Coronary artery (tissue), 2 donors: ENCODE measurements around the gene HYDIN.
"Not testable (repeated sequence)": the region's sequence is repeated elsewhere in the genome, so short reads cannot be mapped to it uniquely, and the experiment has no call there.

Experiments
- DNase-seq: peaks from one replicate; pipeline ENCODE4 v3.0.0-alpha.2; 2017; ENCODE audit warnings: low spot score
- H3K27ac ChIP-seq, 2 donors: fragments of 200-600 bp; sonication (generic); one replicate each; pipeline ENCODE4 v1.5.1; 2016 to 2019
- H3K4me3 ChIP-seq: fragments of 200-600 bp; sonication (generic); 2 replicates; pipeline ENCODE4 v1.5.1; 2016; ENCODE audit warnings: mild to moderate bottlenecking, moderate library complexity
- CTCF ChIP-seq: fragments of 200-600 bp; sonication (generic); IDR thresholded peaks from one replicate; pipeline ENCODE4 v1.5.1; 2019; ENCODE audit warnings: antibody characterized with exemption

The HYDIN gene

DNA sequence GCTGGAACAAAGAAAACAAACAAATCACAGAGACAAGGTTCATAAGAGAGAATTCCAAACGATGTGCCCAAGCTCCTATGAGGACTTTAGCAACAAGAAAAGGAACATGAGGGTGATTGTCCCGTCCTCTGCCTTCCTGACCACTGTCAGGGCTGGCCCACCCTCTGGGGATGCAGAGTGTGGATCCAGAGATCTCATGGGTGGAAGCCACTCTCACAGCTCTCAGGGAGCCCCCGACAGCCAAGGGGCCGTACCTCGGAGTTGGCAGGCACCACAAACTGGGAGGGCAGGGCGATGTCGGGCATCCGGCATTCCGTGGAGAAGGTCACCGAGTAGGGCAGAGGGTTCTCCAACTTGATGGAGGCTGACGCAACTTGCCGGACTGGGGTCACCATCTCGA lies 412.4 kb downstream of the HYDIN start:
- DNase-seq, H3K27ac ChIP-seq: not testable (repeated sequence)

GRCh38 chr16:70809392-70810060 lies 421.0 kb downstream of the HYDIN start:
- Histone ChIP-seq H3K27ac (no peak overlapping the region), H3K4me3 (no peak overlapping the region)
- TF ChIP-seq CTCF: no peak
- no peak for DNase-seq

More for the DNA sequence above, 412.4 kb downstream of the HYDIN start:
- H3K4me3 ChIP-seq: not testable (repeated sequence)

- DNase-seq: no peak
- Histone ChIP-seq H3K4me3 (no peak overlapping the region), H3K27ac (no peak overlapping the region)
- TF ChIP-seq CTCF: no peak
Observed at GRCh38 chr16:70808371-70808770, 422.2 kb downstream of the HYDIN start.

GRCh38 chr16:70805787-70806186 lies 424.7 kb downstream of the HYDIN start:
- no peak overlapping the region for H3K4me3 ChIP-seq
- H3K27ac ChIP-seq: no peak overlapping the region
- TF ChIP-seq CTCF: no peak
- DNase-seq: no peak

DNA sequence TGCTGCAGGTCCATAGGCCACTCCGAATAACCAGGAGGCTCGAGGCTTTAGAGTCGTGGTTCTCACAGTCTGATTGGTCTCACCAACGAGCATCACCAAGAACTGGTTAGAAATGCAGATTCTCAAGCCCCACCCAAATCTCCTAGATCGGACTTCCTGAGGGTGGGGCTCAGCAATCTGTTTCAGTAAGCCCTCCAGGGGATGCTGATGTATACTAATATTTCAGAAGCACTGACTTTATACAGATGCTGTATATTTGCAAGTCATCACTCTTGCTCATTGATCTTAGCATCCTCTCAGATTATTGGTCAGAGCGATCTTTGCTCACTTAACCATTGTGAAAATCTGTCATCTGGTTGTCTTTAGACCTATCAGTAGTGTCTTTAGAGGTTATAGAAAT lies 425.1 kb downstream of the HYDIN start:
- Histone ChIP-seq H3K4me3 (no peak overlapping the region), H3K27ac (no peak overlapping the region)
- DNase-seq: no peak
- TF ChIP-seq CTCF: no peak

GRCh38 chr16:70804734-70805169 lies 425.8 kb downstream of the HYDIN start:
- Histone ChIP-seq H3K4me3 (no peak overlapping the region), H3K27ac (no peak overlapping the region)
- DNase-seq: no peak
- TF ChIP-seq CTCF: no peak

GRCh38 chr16:70804153-70804733 lies 426.3 kb downstream of the HYDIN start:
- Histone ChIP-seq H3K27ac (no peak overlapping the region), H3K4me3 (no peak overlapping the region)
- no peak for DNase-seq
- no peak for TF ChIP-seq CTCF
